ENCODE data around the gene NLRC5. TPM values are rescaled to one million over a fixed set of nuclear protein-coding genes. Genes with fewer than 3 reads are reported as not detected.

Gene NLRC5
- total RNA-seq, 1 donor from 2014 or later = 1.7 TPM

- no peak for DNase-seq (ENCODE audit: extremely low spot score, unreplicated experiment)
- Mint-ChIP-seq H3K9me3 (no peaks in the 10 kb centered on the region), H3K27ac (no peak overlapping the region), H3K27me3 (no peaks in the 10 kb centered on the region), H3K36me3 (no peaks in the 10 kb centered on the region), H3K4me3 (no peak overlapping the region), H3K4me1 (ENCODE audit: unreplicated experiment) (no peaks in the 10 kb centered on the region)
- TF ChIP-seq, protein P1, sequence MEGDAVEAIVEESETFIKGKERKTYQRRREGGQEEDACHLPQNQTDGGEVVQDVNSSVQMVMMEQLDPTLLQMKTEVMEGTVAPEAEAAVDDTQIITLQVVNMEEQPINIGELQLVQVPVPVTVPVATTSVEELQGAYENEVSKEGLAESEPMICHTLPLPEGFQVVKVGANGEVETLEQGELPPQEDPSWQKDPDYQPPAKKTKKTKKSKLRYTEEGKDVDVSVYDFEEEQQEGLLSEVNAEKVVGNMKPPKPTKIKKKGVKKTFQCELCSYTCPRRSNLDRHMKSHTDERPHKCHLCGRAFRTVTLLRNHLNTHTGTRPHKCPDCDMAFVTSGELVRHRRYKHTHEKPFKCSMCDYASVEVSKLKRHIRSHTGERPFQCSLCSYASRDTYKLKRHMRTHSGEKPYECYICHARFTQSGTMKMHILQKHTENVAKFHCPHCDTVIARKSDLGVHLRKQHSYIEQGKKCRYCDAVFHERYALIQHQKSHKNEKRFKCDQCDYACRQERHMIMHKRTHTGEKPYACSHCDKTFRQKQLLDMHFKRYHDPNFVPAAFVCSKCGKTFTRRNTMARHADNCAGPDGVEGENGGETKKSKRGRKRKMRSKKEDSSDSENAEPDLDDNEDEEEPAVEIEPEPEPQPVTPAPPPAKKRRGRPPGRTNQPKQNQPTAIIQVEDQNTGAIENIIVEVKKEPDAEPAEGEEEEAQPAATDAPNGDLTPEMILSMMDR (conservative IDR thresholded peaks at IDR 0.05) = no peak
These were observed 23.9 kb upstream of the NLRC5 start for GRCh38 chr16:56965149-56966092.

GRCh38 chr16:56966093-56966475, 23.3 kb upstream of the NLRC5 start:
- TF ChIP-seq, protein P1 (conservative IDR thresholded peaks at IDR 0.05) = no peak
- Mint-ChIP-seq H3K9me3 (no peaks in the 10 kb centered on the region), H3K4me3 (no peak overlapping the region), H3K4me1 (ENCODE audit: unreplicated experiment) (no peaks in the 10 kb centered on the region), H3K36me3 (no peaks in the 10 kb centered on the region), H3K27me3 (peaks cover under 1% of the 10 kb centered on the region), H3K27ac (no peak overlapping the region)
- no peak for DNase-seq (ENCODE audit: extremely low spot score, unreplicated experiment)

DNA sequence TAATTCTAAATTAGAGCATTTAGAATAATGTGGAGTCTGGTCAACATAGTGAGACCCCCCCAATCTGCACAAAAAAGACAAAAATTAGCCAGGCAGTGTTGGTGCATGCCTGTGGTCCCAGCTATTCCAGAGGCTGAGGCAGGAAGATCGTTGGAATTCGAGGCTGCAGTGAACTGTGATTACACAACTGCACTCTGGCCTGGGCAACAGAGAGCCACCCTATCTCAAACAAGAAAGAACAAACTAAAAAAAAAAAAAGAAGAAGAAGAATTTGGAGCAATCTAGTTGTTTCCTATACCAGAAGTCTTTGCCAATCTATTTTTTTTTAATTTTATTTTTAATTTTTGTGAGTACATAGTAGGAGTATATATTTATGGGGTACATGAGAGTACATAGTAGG, 21.6 kb upstream of the NLRC5 start:
- Mint-ChIP-seq H3K27me3 (peaks cover 6% of the 10 kb centered on the region), H3K9me3 (no peaks in the 10 kb centered on the region), H3K4me1 (ENCODE audit: unreplicated experiment) (no peaks in the 10 kb centered on the region), H3K36me3 (no peaks in the 10 kb centered on the region), H3K27ac (no peak overlapping the region), H3K4me3 (no peak overlapping the region)
- TF ChIP-seq, protein P1 (conservative IDR thresholded peaks at IDR 0.05) = no peak
- no peak for DNase-seq (ENCODE audit: extremely low spot score, unreplicated experiment)

DNA sequence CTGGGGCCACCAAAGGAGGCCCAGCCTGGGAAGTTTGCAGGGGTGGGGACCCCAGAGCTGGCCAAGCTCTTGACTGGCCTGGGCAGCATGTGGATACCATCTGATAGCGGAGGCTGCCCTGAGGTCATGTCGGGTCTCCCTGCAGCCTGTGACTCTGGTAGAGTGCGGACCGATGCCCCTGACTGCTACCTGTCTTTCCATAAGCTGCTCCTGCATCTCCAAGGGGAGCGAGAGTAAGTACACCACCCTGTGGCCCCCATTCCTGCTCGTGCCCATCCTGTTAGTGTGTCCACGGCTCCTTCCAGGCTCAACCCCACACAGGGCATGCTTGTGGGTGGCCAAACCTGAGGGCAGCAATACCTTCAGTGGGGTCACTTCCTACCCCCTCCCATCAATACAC, 19.6 kb upstream of the NLRC5 start:
- Mint-ChIP-seq H3K27me3 (peaks cover 6% of the 10 kb centered on the region), H3K4me1 (ENCODE audit: unreplicated experiment) (no peaks in the 10 kb centered on the region), H3K9me3 (no peaks in the 10 kb centered on the region), H3K4me3 (no peak overlapping the region), H3K36me3 (no peaks in the 10 kb centered on the region), H3K27ac (no peak overlapping the region)
- TF ChIP-seq, protein P1 (conservative IDR thresholded peaks at IDR 0.05) = no peak
- no peak for DNase-seq (ENCODE audit: extremely low spot score, unreplicated experiment)

DNA sequence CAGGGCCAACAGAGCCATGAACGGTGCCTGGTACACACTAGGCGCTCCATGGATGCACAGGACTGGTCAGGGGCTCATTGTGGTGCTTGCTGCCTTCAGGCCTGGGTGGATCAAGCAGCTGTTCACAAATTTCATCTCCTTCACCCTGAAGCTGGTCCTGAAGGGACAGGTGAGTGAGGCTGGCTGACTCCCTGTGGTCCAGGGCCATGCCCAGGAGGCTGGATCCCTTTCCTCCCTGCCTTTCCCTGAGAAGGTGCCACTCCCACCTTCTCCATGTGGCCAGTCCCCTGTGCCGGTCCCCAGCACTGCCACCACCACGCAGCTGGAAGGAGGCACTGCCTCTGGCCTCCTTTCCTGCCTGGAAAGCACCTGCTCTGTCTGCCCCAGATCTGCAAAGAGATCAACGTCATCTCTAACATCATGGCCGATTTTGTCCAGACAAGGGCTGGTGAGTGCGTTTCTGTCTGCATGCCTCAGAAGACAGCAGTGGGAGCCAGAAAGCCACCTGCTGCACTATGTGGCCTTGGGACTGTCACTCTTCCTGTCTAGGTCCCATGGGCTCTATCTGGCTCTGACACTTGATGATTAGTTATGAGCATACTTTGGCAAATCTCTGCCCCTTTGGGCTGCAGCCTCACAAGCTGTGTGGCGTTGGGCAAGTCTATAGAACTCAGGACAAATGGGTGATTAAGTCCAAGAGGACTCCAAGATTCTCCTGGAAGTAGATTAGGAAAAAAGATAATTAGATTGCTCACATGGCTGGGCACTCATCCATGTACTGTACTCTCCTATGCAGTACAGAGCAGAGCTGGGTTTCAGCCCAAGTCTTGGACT, 18.2 kb upstream of the NLRC5 start:
- H3K27ac Mint-ChIP-seq = no peak overlapping the region
- peaks cover 10% of the 10 kb centered on the region for H3K27me3 Mint-ChIP-seq
- no peaks in the 10 kb centered on the region for H3K36me3 Mint-ChIP-seq
- TF ChIP-seq, protein P1 (conservative IDR thresholded peaks at IDR 0.05) = no peak
- H3K4me3 Mint-ChIP-seq = no peak overlapping the region
- no peaks in the 10 kb centered on the region for H3K9me3 Mint-ChIP-seq
- DNase-seq (ENCODE audit: extremely low spot score, unreplicated experiment) = no peak
- H3K4me1 Mint-ChIP-seq (ENCODE audit: unreplicated experiment) = no peaks in the 10 kb centered on the region
